SK-N-SH (cell line): ENCODE results near the gene PPP1R1C.

Source experiments
- CTCF ChIP-seq: fragments of 200-600 bp; sonication (generic); IDR thresholded peaks from 2 replicates; pipeline ENCODE4 v1.6.1; 2017; ENCODE audit warnings: antibody characterized with exemption, mild to moderate bottlenecking, moderate library complexity
- EP300 ChIP-seq, 2 experiments: IDR thresholded peaks; 2 replicates each; pipeline versions ENCODE4 v1.4.0 to v1.6.1; 2012; ENCODE audit warnings: borderline replicate concordance in 1 of 2, low read depth in 1 of 2, low read length in 1 of 2
- EZH2phosphoT487 ChIP-seq: fragments of 200-600 bp; sonication (generic); IDR thresholded peaks from 2 replicates; pipeline ENCODE4 v1.6.1; 2017; ENCODE audit warnings: low read depth, mixed run types, mild to moderate bottlenecking, antibody characterized with exemption, moderate library complexity, borderline replicate concordance
- GABPA ChIP-seq: IDR thresholded peaks from 2 replicates; pipeline ENCODE4 v1.4.0; 2012; ENCODE audit warnings: low read depth, mild to moderate bottlenecking
- NFIC ChIP-seq: IDR thresholded peaks from 2 replicates; pipeline ENCODE4 v1.4.0; 2012; ENCODE audit warnings: borderline replicate concordance
- RAD21 ChIP-seq: IDR thresholded peaks from 2 replicates; pipeline ENCODE4 v1.6.1; 2012; ENCODE audit warnings: mild to moderate bottlenecking, low read length
- RXRA ChIP-seq: IDR thresholded peaks from 2 replicates; pipeline ENCODE4 v1.4.0; 2012; ENCODE audit warnings: low read depth, mild to moderate bottlenecking, borderline replicate concordance
- SMC3 ChIP-seq: IDR thresholded peaks from 2 replicates; pipeline ENCODE4 v1.6.1; 2012; ENCODE audit warnings: low read depth, low read length, improper control_type of control experiment
- TF ChIP-seq, protein P1 (sequence below): fragments of 150-350 bp; IDR thresholded peaks from 2 replicates; pipeline ENCODE4 v1.6.1; 2017; ENCODE audit warnings: antibody characterized with exemption, low read length, low read depth, borderline replicate concordance

DNA sequence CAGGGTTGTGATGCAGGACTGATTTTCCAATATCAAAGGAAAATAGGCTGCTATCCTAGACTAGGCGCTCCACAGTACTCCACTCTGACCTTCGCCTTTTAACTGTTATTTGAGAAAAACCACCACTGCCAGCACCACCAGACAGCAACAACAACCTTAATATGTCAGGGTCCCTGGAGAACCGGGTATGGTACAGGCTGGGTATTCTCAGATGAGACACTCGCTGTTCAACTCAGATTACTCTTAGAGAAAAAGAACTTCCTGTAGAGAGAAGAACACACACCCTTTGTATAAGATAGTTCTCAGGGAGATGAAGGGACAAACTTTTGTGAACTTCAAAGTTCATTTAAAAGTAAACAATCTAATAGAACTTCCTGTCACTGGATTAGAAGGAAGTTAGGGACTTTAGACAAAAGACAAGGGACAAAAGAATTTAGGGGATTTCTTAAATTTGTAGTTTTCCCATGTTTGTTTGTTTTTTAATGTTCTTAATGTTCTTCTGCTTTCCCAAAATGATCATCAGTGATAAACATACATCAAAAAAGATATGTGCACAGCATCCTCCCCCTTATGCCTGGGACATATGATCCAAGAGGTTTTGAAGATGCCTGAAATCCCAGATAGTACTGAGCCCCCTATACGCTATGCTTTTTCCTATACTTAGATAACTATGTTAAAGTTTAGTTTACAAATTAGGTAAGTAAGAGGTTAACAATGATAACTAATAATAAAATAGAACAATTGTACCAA is 41.3 kb upstream of the PPP1R1C start:
- TF ChIP-seq SMC3 (no peak), RXRA (no peak), RAD21 (no peak), EP300 (IDR thresholded peaks at IDR 0.05; ENCODE audit: borderline replicate concordance in 1 of 2, low read depth in 1 of 2, low read length in 1 of 2) (no peak), GABPA (no peak), NFIC (no peak), CTCF (no peak), EZH2phosphoT487 (no peak)
- TF ChIP-seq, protein P1, sequence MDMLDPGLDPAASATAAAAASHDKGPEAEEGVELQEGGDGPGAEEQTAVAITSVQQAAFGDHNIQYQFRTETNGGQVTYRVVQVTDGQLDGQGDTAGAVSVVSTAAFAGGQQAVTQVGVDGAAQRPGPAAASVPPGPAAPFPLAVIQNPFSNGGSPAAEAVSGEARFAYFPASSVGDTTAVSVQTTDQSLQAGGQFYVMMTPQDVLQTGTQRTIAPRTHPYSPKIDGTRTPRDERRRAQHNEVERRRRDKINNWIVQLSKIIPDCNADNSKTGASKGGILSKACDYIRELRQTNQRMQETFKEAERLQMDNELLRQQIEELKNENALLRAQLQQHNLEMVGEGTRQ: no peak
